ENCODE results near the gene TAGLN3.

The TAGLN3 gene

GRCh38 chr3:111971533-111972130, 27.1 kb upstream of the TAGLN3 start:
- no peak overlapping the region for H2BK12ac ChIP-seq (ENCODE audit: low read length)
- H3K4me1 ChIP-seq (ENCODE audit: control insufficient read depth in 2 of 2, insufficient read depth in 1 of 2, low read depth in 1 of 2, low read length in 2 of 2): peaks cover 0 to 21% of the 10 kb centered on the region in 2 donors
- no CpG with 5 or more reads among the region's 11 CpGs for WGBS, 2 donors (ENCODE audit: extremely low coverage in 2 of 2, insufficient read length in 2 of 2, insufficient replicate concordance in 1 of 2)
- no peak overlapping the region for H3K27ac ChIP-seq (replicated peaks; ENCODE audit: low read length)
- no peaks in the 10 kb centered on the region for H3K9me3 ChIP-seq (replicated peaks in 1 of 2; ENCODE audit: control insufficient read depth in 2 of 2, insufficient read depth in 1 of 2, low read depth in 1 of 2, low read length in 2 of 2)
- H4K8ac ChIP-seq (ENCODE audit: low read depth, low read length): no peak overlapping the region
- peaks cover 0 to 75% of the 10 kb centered on the region in 2 donors for H3K36me3 ChIP-seq (replicated peaks in 1 of 2; ENCODE audit: control insufficient read depth in 2 of 2, insufficient read depth in 2 of 2, low read length in 2 of 2)
- no peak overlapping the region for H2AK5ac ChIP-seq (ENCODE audit: low read depth, low read length)
- H3K4ac ChIP-seq (ENCODE audit: low read length): no peak overlapping the region
- no peak overlapping the region for H3K14ac ChIP-seq (ENCODE audit: low read length)
- H3K18ac ChIP-seq (ENCODE audit: low read length): no peak overlapping the region
- H3K79me1 ChIP-seq (ENCODE audit: low read depth, low read length): no peaks in the 10 kb centered on the region
- H2BK120ac ChIP-seq (ENCODE audit: low read depth, low read length): no peak overlapping the region
- peak overlapping the region; percentile 18 for H2AFZ ChIP-seq (ENCODE audit: low read length)
- H3K27me3 ChIP-seq (ENCODE audit: control insufficient read depth in 3 of 3, insufficient read depth in 3 of 3, low read depth in 1 of 3, low read length in 3 of 3): no peaks in the 10 kb centered on the region
- no peak overlapping the region for H3K9ac ChIP-seq (ENCODE audit: low read depth, low read length, poor library complexity)
- no peak overlapping the region for H3K4me2 ChIP-seq (ENCODE audit: insufficient read depth, low read length, poor library complexity, severe bottlenecking)
- H4K91ac ChIP-seq (ENCODE audit: low read depth, low read length, poor library complexity): no peak overlapping the region
- no peak overlapping the region for H3K4me3 ChIP-seq (ENCODE audit: low read length in 2 of 2)
- no peak overlapping the region for H2BK15ac ChIP-seq (ENCODE audit: low read length)
- no peak for DNase-seq (ENCODE audit: low spot score)
- no peak overlapping the region for H2BK5ac ChIP-seq (ENCODE audit: low read length)
- H3K23ac ChIP-seq (ENCODE audit: low read depth, low read length, poor library complexity): no peak overlapping the region

GRCh38 chr3:111972891-111973290, 25.8 kb upstream of the TAGLN3 start:
- Histone ChIP-seq H3K4me3 (ENCODE audit: low read length in 2 of 2) (no peak overlapping the region), H2BK5ac (ENCODE audit: low read length) (no peak overlapping the region), H3K36me3 (replicated peaks in 1 of 2; ENCODE audit: control insufficient read depth in 2 of 2, insufficient read depth in 2 of 2, low read length in 2 of 2) (peaks cover 0 to 63% of the 10 kb centered on the region in 2 donors), H2AFZ (ENCODE audit: low read length) (no peak overlapping the region), H3K14ac (ENCODE audit: low read length) (no peak overlapping the region), H3K9me3 (replicated peaks in 1 of 2; ENCODE audit: control insufficient read depth in 2 of 2, insufficient read depth in 1 of 2, low read depth in 1 of 2, low read length in 2 of 2) (no peaks in the 10 kb centered on the region), H3K4me2 (ENCODE audit: insufficient read depth, low read length, poor library complexity, severe bottlenecking) (no peak overlapping the region), H3K23ac (ENCODE audit: low read depth, low read length, poor library complexity) (no peak overlapping the region), H3K27me3 (ENCODE audit: control insufficient read depth in 3 of 3, insufficient read depth in 3 of 3, low read depth in 1 of 3, low read length in 3 of 3) (no peaks in the 10 kb centered on the region), H3K79me1 (ENCODE audit: low read depth, low read length) (no peaks in the 10 kb centered on the region), H4K91ac (ENCODE audit: low read depth, low read length, poor library complexity) (no peak overlapping the region), H3K18ac (ENCODE audit: low read length) (no peak overlapping the region), H2BK120ac (ENCODE audit: low read depth, low read length) (no peak overlapping the region), H3K4ac (ENCODE audit: low read length) (no peak overlapping the region), H2AK5ac (ENCODE audit: low read depth, low read length) (no peak overlapping the region), H3K27ac (replicated peaks; ENCODE audit: low read length) (no peak overlapping the region), H3K4me1 (ENCODE audit: control insufficient read depth in 2 of 2, insufficient read depth in 1 of 2, low read depth in 1 of 2, low read length in 2 of 2) (peaks cover 0 to 14% of the 10 kb centered on the region in 2 donors), H4K8ac (ENCODE audit: low read depth, low read length) (no peak overlapping the region), H2BK15ac (ENCODE audit: low read length) (no peak overlapping the region), H3K9ac (ENCODE audit: low read depth, low read length, poor library complexity) (no peak overlapping the region), H2BK12ac (ENCODE audit: low read length) (no peak overlapping the region)
- WGBS, 2 donors (ENCODE audit: extremely low coverage in 2 of 2, insufficient read length in 2 of 2, insufficient replicate concordance in 1 of 2): no CpG with 5 or more reads among the region's 3 CpGs
- no peak for DNase-seq (ENCODE audit: low spot score)

DNA sequence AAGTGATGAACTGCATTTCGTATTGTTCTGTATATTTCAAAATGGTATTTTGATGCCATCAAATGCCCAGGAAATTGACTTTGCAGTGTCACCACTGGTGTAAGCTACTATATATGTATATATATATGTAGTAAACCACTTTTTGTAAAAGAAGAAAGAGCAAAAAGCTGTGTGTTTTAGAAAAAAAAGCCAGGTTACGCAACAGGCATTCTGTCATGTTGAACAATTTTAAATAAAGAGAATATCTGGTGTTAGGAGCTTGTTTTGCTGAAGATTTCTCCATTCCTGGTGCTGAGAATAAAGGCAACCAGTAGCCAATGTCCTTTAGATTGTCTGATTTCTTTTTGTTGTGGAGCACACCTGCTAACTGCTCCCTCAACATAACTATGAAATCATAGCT, 23.6 kb upstream of the TAGLN3 start:
- H2AK5ac ChIP-seq (ENCODE audit: low read depth, low read length): no peak overlapping the region
- DNase-seq (ENCODE audit: low spot score): no peak
- H4K8ac ChIP-seq (ENCODE audit: low read depth, low read length): no peak overlapping the region

GRCh38 chr3:111976254-111976653, 22.5 kb upstream of the TAGLN3 start:
- H3K79me1 ChIP-seq (ENCODE audit: low read depth, low read length): no peaks in the 10 kb centered on the region
- H3K18ac ChIP-seq (ENCODE audit: low read length): no peak overlapping the region
- no peak overlapping the region for H2BK5ac ChIP-seq (ENCODE audit: low read length)
- no peak overlapping the region for H3K4me2 ChIP-seq (ENCODE audit: insufficient read depth, low read length, poor library complexity, severe bottlenecking)
- H3K36me3 ChIP-seq (replicated peaks in 1 of 2; ENCODE audit: control insufficient read depth in 2 of 2, insufficient read depth in 2 of 2, low read length in 2 of 2): peaks cover 0 to 36% of the 10 kb centered on the region in 2 donors
- no peak overlapping the region for H2BK120ac ChIP-seq (ENCODE audit: low read depth, low read length)
- H3K4ac ChIP-seq (ENCODE audit: low read length): no peak overlapping the region
- H3K9ac ChIP-seq (ENCODE audit: low read depth, low read length, poor library complexity): no peak overlapping the region
- peaks cover 2 to 14% of the 10 kb centered on the region in 2 donors for H3K4me1 ChIP-seq (ENCODE audit: control insufficient read depth in 2 of 2, insufficient read depth in 1 of 2, low read depth in 1 of 2, low read length in 2 of 2)
- H2AFZ ChIP-seq (ENCODE audit: low read length): no peak overlapping the region
- H3K23ac ChIP-seq (ENCODE audit: low read depth, low read length, poor library complexity): no peak overlapping the region
- H3K14ac ChIP-seq (ENCODE audit: low read length): no peak overlapping the region
- no peaks in the 10 kb centered on the region for H3K9me3 ChIP-seq (replicated peaks in 1 of 2; ENCODE audit: control insufficient read depth in 2 of 2, insufficient read depth in 1 of 2, low read depth in 1 of 2, low read length in 2 of 2)
- H3K4me3 ChIP-seq (ENCODE audit: low read length in 2 of 2): no peak overlapping the region
- no peak overlapping the region for H4K8ac ChIP-seq (ENCODE audit: low read depth, low read length)
- DNase-seq (ENCODE audit: low spot score): no peak
- no peaks in the 10 kb centered on the region for H3K27me3 ChIP-seq (ENCODE audit: control insufficient read depth in 3 of 3, insufficient read depth in 3 of 3, low read depth in 1 of 3, low read length in 3 of 3)
- WGBS, 2 donors (ENCODE audit: extremely low coverage in 2 of 2, insufficient read length in 2 of 2, insufficient replicate concordance in 1 of 2): no CpG with 5 or more reads among the region's 2 CpGs
- no peak overlapping the region for H2BK15ac ChIP-seq (ENCODE audit: low read length)
- no peak overlapping the region for H3K27ac ChIP-seq (replicated peaks; ENCODE audit: low read length)
- no peak overlapping the region for H2BK12ac ChIP-seq (ENCODE audit: low read length)
- H4K91ac ChIP-seq (ENCODE audit: low read depth, low read length, poor library complexity): no peak overlapping the region
- no peak overlapping the region for H2AK5ac ChIP-seq (ENCODE audit: low read depth, low read length)

More for the DNA sequence above, 23.6 kb upstream of the TAGLN3 start:
- Histone ChIP-seq H3K27ac (replicated peaks; ENCODE audit: low read length) (no peak overlapping the region), H2BK5ac (ENCODE audit: low read length) (no peak overlapping the region), H3K9me3 (replicated peaks in 1 of 2; ENCODE audit: control insufficient read depth in 2 of 2, insufficient read depth in 1 of 2, low read depth in 1 of 2, low read length in 2 of 2) (no peaks in the 10 kb centered on the region), H3K36me3 (replicated peaks in 1 of 2; ENCODE audit: control insufficient read depth in 2 of 2, insufficient read depth in 2 of 2, low read length in 2 of 2) (peaks cover 0 to 41% of the 10 kb centered on the region in 2 donors), H3K14ac (ENCODE audit: low read length) (no peak overlapping the region), H3K79me1 (ENCODE audit: low read depth, low read length) (no peaks in the 10 kb centered on the region), H2BK120ac (ENCODE audit: low read depth, low read length) (no peak overlapping the region), H3K4ac (ENCODE audit: low read length) (no peak overlapping the region), H2BK12ac (ENCODE audit: low read length) (no peak overlapping the region), H2AFZ (ENCODE audit: low read length) (no peak overlapping the region), H3K4me1 (ENCODE audit: control insufficient read depth in 2 of 2, insufficient read depth in 1 of 2, low read depth in 1 of 2, low read length in 2 of 2) (peaks cover 0 to 16% of the 10 kb centered on the region in 2 donors), H3K4me2 (ENCODE audit: insufficient read depth, low read length, poor library complexity, severe bottlenecking) (no peak overlapping the region), H3K23ac (ENCODE audit: low read depth, low read length, poor library complexity) (no peak overlapping the region), H3K9ac (ENCODE audit: low read depth, low read length, poor library complexity) (no peak overlapping the region), H3K18ac (ENCODE audit: low read length) (no peak overlapping the region), H2BK15ac (ENCODE audit: low read length) (no peak overlapping the region), H3K27me3 (ENCODE audit: control insufficient read depth in 3 of 3, insufficient read depth in 3 of 3, low read depth in 1 of 3, low read length in 3 of 3) (no peaks in the 10 kb centered on the region), H4K91ac (ENCODE audit: low read depth, low read length, poor library complexity) (no peak overlapping the region), H3K4me3 (ENCODE audit: low read length in 2 of 2) (no peak overlapping the region)
- WGBS, 2 donors (ENCODE audit: extremely low coverage in 2 of 2, insufficient read length in 2 of 2, insufficient replicate concordance in 1 of 2): no CpG with 5 or more reads among the region's 2 CpGs
